GM21367 (cell line): ENCODE measurements around the gene MBD3L2B.
"Not testable (repeated sequence)": the region's sequence is repeated elsewhere in the genome, so short reads cannot be mapped to it uniquely, and the experiment has no call there.

Experiments
- ATAC-seq: cut with Tn5 transposase; IDR thresholded peaks from one replicate; pipeline ENCODE4 v1.9.1; 2021; ENCODE audit not compliant: unreplicated experiment

Gene MBD3L2B

GRCh38 chr19:7021331-7021730, at the start of gene MBD3L2B:
Gene MBD3L2B (minus strand): TSS chr19:7021431. CDS start chr19:7021397, 34 bp downstream.
- not testable (repeated sequence) for ATAC-seq

- ATAC-seq = no peak
Measured at GRCh38 chr19:7069904-7070226, 48.6 kb upstream of the MBD3L2B start.

GRCh38 chr19:7069042-7069903, 48.0 kb upstream of the MBD3L2B start, which contains the start of gene ZNF557:
Gene ZNF557 (plus strand): TSS chr19:7069703. CDS start chr19:7075075, 5,372 bp downstream.
- peak; percentile 75 for ATAC-seq

- no peak for ATAC-seq
Measured at GRCh38 chr19:7068599-7068998, 47.4 kb upstream of the MBD3L2B start.

GRCh38 chr19:7067716-7068115, 46.5 kb upstream of the MBD3L2B start:
- no peak for ATAC-seq

GRCh38 chr19:7067122-7067521, 45.9 kb upstream of the MBD3L2B start:
- not testable (repeated sequence) for ATAC-seq

- no peak for ATAC-seq
Measured at GRCh38 chr19:7063764-7064418, 42.7 kb upstream of the MBD3L2B start.

GRCh38 chr19:7063339-7063738, 42.1 kb upstream of the MBD3L2B start:
- ATAC-seq = no peak

- not testable (repeated sequence) for ATAC-seq
Measured at GRCh38 chr19:7059977-7060376, 38.7 kb upstream of the MBD3L2B start.

GRCh38 chr19:7058576-7058975, 37.3 kb upstream of the MBD3L2B start, which contains the start of gene MBD3L3:
Gene MBD3L3 (minus strand): TSS chr19:7058676. CDS start chr19:7058605, 71 bp downstream.
- ATAC-seq = not testable (repeated sequence)

GRCh38 chr19:7056371-7056770, 35.1 kb upstream of the MBD3L2B start:
- not testable (repeated sequence) for ATAC-seq

GRCh38 chr19:7055679-7056078, 34.4 kb upstream of the MBD3L2B start:
- ATAC-seq = not testable (repeated sequence)

- not testable (repeated sequence) for ATAC-seq
Measured at GRCh38 chr19:7054635-7055368, 33.6 kb upstream of the MBD3L2B start.

- not testable (repeated sequence) for ATAC-seq
Measured at GRCh38 chr19:7052896-7053295, 31.7 kb upstream of the MBD3L2B start.

GRCh38 chr19:7051421-7051820, 30.2 kb upstream of the MBD3L2B start:
- not testable (repeated sequence) for ATAC-seq

- not testable (repeated sequence) for ATAC-seq
Measured at GRCh38 chr19:7049021-7049420, 27.8 kb upstream of the MBD3L2B start, which contains the start of gene MBD3L2. Gene MBD3L2 (plus strand): TSS chr19:7049321. CDS start chr19:7049374, 53 bp downstream.

- not testable (repeated sequence) for ATAC-seq
Measured at GRCh38 chr19:7041563-7041962, 20.3 kb upstream of the MBD3L2B start.

GRCh38 chr19:7040079-7040478, 18.8 kb upstream of the MBD3L2B start, which contains the start of gene MBD3L4:
Gene MBD3L4 (minus strand): TSS chr19:7040179. CDS start chr19:7040144, 35 bp downstream.
- not testable (repeated sequence) for ATAC-seq

- not testable (repeated sequence) for ATAC-seq
Measured at GRCh38 chr19:7030278-7030677, 9.0 kb upstream of the MBD3L2B start, which contains the start of gene MBD3L5. Gene MBD3L5 (plus strand): TSS chr19:7030578. CDS start chr19:7030612, 34 bp downstream.

GRCh38 chr19:7028790-7029189, 7.6 kb upstream of the MBD3L2B start:
- not testable (repeated sequence) for ATAC-seq

- no peak for ATAC-seq
Measured at GRCh38 chr19:7018828-7019227, 2.4 kb downstream of the MBD3L2B start.
